Stimulated activated CD8-positive, alpha-beta memory T cell treated with anti-CD3 and anti-CD28 coated beads, Interleukin-7, amount 100 ng/mL, for 4 hours (primary cell): ENCODE results near the gene HOXA10.

Source experiments
- DNase-seq, 2 donors: peaks; one replicate each; pipeline ENCODE4 v3.0.0-alpha.2; 2020; ENCODE audit warnings: low read depth in 2 of 2

Gene HOXA10

DNA sequence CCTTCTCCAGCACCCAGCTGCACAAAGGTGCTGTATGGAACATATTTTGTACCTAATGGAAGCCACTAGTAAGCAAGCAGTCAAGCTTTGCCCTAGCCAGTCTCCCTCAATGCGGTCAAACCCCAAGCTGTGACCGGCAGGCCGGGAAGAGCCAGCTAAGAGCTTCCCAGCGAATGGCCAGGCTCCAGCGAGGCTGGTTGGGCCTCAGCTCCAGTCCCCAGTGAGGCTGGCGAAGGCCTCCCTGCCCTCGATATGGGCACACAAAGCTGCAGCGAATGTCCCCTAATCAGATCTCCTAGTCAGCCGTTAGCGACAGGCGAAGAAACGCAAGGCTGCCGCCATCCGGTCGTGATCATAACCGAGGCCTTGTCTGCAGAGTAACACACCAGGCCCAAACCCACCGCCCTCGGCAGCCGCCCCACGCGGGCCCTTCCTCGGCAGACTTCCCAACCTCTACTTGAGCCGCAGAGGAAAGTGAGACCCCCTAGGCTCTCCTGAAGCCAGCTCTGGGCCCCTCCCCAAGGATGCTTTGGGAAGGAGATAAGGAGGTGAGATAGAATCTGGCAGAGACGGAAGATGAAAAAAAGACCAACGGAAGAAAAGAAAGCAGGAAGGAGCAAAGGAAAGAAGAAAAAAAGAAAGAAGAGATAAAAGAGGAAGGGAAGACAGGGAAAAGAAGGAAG, 5.7 kb downstream of the HOXA10 start:
- no peak for DNase-seq

- DNase-seq = no peak
Observed at GRCh38 chr7:27167916-27168264, 6.2 kb downstream of the HOXA10 start.

DNA sequence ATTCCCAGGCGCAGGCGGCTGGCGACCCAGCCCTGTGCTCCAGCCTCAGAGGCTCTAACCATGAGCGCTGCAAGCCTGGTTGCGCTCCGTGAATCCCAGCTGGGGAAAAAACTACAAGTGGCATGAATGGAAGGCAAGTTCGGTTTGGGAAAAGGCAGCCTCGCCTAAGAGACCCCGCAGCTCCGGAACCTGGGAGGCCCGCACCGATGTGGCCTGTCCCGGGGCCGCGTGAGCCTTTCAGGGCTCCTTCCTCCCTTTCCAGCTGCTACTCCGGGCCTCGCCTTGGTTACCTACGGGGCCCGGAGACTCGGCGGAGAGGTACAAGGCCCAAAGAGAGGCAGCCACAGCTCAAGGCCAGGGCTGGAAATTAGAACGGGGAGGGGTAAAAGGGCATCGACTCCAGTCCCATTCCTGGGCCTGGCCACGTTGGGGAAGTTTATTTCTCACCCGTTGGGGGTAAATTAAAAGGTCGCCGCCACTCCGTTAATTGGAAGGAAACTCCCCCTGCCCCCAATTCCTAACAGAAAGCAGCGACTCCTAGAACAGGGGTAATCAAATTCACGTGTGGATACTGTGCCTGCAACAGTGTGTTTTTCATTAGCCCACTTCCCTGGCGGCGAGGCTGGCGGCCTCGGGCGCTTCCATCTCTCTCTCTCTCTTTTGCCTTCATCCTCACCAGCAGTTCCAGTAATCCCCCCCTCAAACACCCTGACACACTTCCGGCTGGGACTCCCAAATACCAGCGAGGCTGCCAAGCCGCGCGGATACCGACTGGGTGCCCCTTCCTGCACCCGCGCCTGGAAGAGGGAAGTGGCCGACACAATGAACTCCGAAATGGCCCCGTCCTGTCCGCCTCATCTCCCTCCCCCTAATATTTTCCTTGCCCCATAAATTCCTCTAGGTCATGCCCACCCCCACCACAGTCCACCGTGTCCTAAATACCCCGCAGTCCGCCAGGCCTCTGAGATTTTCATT, 7.3 kb downstream of the HOXA10 start:
- DNase-seq = no peak

DNA sequence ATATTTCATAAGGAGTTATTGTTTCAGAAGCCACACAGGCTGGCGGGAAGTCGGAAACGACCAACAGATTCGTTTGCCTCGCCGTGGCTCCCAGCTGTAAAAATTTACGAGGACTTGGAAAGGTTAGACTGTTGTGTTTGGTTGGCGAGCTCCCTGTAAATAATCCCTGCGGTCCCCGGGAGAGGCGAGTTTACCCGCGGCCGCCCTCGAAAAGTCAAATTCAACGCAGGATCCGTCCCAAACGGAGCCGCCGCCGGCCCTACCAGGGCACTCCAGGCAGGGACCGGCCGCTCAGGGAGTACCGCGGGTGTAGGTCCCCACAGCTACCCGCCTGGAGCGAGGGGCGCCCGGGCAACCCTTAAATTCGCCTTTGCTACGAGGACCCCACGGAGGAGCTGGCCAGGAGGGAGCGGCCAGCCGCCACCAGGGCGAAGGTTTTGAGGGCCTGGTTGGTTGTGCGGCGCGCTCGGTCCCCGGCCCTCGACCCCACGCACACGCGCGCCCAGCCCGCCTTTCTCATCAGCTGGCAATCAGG, 8.1 kb downstream of the HOXA10 start:
- DNase-seq = no peak

DNA sequence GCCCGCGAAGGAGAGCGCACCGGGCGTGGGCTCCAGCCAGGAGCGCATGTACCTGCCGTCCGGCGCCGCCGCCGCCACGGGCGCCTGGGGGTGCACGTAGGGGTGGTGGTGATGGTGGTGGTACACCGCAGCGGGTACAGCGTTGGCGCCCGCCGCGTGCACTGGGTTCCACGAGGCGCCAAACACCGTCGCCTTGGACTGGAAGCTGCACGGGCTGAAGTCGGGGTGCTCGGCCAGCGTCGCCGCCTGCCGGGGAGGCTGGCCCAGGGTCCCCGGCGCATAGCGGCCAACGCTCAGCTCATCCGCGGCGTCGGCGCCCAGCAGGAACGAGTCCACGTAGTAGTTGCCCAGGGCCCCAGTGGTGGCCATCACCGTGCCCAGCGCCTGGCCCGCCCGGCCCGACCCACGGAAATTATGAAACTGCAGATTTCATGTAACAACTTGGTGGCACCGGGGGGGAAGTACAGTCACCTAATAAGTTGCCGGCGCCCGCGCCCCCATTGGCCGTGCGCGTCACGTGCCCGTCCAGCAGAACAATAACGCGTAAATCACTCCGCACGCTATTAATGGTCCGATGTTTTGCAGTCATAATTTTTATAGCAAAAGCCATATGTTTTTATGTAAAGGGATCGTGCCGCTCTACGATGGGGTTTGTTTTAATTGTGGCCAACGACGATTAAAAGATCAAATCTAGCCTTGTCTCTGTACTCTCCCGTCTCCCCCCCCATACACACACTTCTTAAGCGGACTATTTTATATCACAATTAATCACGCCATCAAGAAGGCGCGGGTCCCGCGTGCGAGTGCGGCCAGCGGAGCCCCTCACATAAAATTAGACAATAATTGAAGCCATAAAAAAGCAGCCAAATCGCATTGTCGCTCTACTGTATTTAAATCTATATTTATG, 8.8 kb downstream of the HOXA10 start, which contains the start of gene HOXA9:
Gene HOXA9 (minus strand): TSS at position 449 of the 907 bp plus-strand sequence. CDS start 80 bp downstream, at position 369.
- DNase-seq = no peak

GRCh38 chr7:27164367-27165088, 9.6 kb downstream of the HOXA10 start:
- DNase-seq = no peak

- no peak for DNase-seq
Observed at GRCh38 chr7:27164045-27164366, 10.1 kb downstream of the HOXA10 start.

DNA sequence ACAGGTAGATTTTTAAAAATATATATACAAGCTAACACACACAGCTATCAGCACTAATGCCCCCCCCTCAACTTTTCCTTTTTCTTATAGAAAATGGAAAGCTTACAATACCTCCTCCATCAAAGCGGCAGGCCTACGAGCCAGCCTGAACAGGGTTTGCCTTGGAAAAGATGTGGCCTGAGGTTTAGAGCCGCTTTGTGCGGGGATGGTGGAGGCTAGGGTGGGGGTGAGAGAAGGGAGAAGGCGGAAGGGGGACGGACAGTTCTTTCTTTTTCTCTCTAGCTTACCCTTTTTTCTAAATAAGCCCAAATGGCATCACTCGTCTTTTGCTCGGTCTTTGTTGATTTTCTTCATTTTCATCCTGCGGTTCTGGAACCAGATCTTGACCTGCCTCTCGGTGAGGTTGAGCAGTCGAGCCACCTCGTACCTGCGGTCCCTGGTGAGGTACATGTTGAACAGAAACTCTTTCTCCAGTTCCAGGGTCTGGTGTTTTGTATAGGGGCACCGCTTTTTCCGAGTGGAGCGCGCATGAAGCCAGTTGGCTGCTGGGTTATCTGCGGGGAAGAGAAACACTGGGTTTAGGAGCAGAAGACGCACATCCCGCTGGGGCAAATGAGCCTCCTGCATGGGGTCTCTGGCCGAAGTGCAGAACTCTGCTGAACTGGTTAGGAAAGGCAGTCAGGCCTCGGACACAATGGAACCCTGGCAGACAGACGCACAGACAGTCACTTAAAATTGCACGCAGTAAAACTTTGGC, 10.7 kb downstream of the HOXA10 start:
- DNase-seq = no peak

- DNase-seq = no peak
Observed at GRCh38 chr7:27162561-27163287, 11.4 kb downstream of the HOXA10 start.

GRCh38 chr7:27161721-27162560, 12.2 kb downstream of the HOXA10 start:
- no peak for DNase-seq

GRCh38 chr7:27161214-27161720, 12.9 kb downstream of the HOXA10 start:
- DNase-seq = no peak

DNA sequence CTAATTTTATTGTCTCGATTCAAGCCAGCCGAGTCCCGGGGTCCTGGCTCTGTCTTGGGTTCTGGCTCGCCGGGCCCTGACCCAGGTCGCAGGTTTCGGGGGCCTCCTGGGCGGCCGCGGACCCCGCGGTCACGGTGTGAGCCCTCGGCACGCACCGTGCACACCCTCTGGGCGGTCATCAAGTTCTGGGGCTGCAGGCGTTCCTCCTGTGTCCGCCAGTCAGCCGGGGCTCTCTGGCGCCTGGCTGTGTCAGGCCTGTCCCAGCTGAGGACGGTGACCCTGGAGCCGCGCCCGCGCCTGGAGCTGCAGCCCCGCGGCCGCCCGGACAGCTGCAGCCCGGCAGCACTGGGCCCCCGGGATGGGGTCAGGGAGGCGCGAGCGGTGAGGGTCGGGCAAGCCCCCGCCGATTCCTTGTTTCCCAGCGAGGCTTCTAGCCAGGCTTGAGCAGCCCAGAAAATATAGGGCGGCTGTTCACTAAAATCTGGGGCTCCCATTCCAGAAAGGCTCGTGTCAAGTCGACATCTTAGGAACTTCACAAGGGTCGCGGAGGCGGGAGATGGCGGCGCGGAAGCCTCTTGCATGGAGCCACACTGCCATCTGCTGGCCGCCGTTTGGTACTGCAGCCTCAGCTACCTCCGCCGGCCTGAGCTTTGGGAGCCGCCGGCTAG, 13.4 kb downstream of the HOXA10 start:
- DNase-seq = peak; percentile 70 to 77

GRCh38 chr7:27160145-27160545, 14.0 kb downstream of the HOXA10 start:
- DNase-seq = no peak

DNA sequence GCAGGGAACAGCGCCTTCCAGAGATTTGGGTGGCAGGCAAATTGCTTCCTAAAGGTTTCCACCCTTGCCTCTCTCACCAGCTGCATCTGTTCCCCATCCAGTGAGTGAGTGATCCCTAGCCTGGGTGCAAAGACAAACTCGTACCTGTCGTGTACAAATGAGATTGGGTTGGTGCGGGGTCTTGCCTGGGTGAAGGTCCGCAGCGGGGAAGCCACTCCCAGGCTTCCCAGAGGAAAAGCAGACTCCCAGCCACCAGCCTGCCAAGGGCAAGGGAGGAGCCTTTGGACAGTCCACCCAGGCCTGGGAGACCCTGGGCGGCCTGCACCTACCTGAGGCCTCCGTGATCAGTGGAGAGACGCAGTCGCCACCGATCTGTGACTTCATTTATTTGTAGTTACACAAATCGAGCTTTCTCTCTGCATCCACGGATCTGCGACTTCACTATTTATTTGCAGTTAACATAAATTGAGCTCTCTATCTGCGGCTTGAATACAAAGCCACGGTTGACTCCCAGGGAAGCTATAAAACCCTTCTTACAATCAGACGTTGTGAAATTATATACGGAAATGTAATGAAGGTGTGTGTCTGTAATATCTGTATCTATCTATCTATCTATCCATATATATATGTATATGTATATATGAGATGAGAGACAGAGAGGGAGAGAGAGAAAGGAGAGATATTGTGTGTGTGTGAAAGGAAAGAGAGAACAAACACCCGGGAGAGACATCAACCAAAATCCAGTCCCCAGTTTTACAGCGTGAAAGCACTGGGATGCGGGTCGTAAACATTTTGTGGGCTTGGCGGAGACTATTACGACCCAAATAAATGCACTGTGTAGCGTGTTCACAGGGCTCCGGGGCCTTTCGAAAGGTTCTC, 14.6 kb downstream of the HOXA10 start:
- no peak for DNase-seq

DNA sequence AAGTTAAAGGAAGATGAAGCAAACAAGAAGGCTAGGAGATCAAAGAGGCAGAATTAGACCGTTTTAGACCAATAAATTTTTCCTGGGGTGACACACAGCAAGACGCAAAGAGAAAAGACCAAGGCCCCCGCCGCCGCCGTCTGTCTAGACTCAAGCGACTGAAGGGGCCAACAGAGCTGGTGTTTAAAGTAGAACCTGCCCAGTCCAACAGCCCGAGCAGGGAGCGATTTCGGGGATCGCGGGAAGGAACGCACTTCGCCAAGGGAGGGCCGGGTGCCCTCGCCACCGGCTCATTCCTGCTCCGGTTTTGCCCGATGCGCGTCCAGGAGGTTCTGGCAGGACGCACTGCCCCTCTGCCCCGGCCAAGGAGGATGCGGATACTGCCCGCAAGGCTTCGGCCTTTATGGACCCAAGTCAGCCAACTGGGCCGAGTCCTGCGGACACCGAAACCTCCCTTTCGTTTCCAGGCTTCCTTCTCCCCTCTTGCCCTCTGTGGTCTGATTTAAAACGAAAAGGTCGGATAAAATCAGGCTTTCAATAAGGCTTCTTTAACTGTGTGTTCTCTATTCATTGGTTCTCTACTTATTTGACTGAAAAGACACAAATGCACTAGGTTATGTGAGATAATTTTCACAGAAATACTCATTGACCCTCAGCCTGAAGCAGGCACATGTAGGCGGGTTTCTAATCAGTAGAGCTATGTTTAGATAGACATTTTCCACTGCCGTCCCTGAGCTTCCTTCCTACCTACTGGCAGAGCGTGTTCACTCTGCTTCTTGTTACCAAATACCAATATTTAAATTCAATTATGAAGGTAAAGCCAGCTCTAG, 15.5 kb downstream of the HOXA10 start:
- DNase-seq = no peak
